ENCODE data around the gene DHCR7.

GRCh38 chr11:71474771-71475483, 26.7 kb upstream of the DHCR7 start:
- TF ChIP-seq FOSL2 (IDR thresholded peaks at IDR 0.05; ENCODE audit: borderline replicate concordance, low read depth) (no peak), EZH2phosphoT487 (IDR thresholded peaks at IDR 0.05; ENCODE audit: borderline replicate concordance, low read depth) (no peak), MAX (IDR thresholded peaks at IDR 0.05; ENCODE audit: low read depth) (no peak), USF2 (IDR thresholded peaks at IDR 0.05; ENCODE audit: borderline replicate concordance, low read depth, low read length) (no peak), SMC3 (IDR thresholded peaks at IDR 0.05; ENCODE audit: low read depth, low read length) (no peak)
- TF ChIP-seq, protein P1, sequence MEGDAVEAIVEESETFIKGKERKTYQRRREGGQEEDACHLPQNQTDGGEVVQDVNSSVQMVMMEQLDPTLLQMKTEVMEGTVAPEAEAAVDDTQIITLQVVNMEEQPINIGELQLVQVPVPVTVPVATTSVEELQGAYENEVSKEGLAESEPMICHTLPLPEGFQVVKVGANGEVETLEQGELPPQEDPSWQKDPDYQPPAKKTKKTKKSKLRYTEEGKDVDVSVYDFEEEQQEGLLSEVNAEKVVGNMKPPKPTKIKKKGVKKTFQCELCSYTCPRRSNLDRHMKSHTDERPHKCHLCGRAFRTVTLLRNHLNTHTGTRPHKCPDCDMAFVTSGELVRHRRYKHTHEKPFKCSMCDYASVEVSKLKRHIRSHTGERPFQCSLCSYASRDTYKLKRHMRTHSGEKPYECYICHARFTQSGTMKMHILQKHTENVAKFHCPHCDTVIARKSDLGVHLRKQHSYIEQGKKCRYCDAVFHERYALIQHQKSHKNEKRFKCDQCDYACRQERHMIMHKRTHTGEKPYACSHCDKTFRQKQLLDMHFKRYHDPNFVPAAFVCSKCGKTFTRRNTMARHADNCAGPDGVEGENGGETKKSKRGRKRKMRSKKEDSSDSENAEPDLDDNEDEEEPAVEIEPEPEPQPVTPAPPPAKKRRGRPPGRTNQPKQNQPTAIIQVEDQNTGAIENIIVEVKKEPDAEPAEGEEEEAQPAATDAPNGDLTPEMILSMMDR (IDR thresholded peaks at IDR 0.05) = no peak
- TF ChIP-seq, protein P2, sequence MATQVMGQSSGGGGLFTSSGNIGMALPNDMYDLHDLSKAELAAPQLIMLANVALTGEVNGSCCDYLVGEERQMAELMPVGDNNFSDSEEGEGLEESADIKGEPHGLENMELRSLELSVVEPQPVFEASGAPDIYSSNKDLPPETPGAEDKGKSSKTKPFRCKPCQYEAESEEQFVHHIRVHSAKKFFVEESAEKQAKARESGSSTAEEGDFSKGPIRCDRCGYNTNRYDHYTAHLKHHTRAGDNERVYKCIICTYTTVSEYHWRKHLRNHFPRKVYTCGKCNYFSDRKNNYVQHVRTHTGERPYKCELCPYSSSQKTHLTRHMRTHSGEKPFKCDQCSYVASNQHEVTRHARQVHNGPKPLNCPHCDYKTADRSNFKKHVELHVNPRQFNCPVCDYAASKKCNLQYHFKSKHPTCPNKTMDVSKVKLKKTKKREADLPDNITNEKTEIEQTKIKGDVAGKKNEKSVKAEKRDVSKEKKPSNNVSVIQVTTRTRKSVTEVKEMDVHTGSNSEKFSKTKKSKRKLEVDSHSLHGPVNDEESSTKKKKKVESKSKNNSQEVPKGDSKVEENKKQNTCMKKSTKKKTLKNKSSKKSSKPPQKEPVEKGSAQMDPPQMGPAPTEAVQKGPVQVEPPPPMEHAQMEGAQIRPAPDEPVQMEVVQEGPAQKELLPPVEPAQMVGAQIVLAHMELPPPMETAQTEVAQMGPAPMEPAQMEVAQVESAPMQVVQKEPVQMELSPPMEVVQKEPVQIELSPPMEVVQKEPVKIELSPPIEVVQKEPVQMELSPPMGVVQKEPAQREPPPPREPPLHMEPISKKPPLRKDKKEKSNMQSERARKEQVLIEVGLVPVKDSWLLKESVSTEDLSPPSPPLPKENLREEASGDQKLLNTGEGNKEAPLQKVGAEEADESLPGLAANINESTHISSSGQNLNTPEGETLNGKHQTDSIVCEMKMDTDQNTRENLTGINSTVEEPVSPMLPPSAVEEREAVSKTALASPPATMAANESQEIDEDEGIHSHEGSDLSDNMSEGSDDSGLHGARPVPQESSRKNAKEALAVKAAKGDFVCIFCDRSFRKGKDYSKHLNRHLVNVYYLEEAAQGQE (IDR thresholded peaks at IDR 0.05; ENCODE audit: low read depth, low read length) = no peak
